Endodermal cell (in vitro differentiated cells): ENCODE data around the gene REEP1. TPM values are rescaled to one million over a fixed set of nuclear protein-coding genes. Genes with fewer than 3 reads are reported as not detected.
"Not testable (repeated sequence)": the region's sequence is repeated elsewhere in the genome, so short reads cannot be mapped to it uniquely, and the experiment has no call there.

Source experiments
- DNase-seq: peaks from one replicate; pipeline ENCODE4 v3.0.0-alpha.2; 2017
- H3K27ac ChIP-seq: 2 replicates; pipeline ENCODE4 v1.5.1; 2013; ENCODE audit warnings: mild to moderate bottlenecking, low read depth, low read length, moderate library complexity
- H3K27me3 ChIP-seq: 2 replicates; pipeline ENCODE4 v1.6.1; 2013; ENCODE audit warnings: mild to moderate bottlenecking, low read length, moderate library complexity; ENCODE audit not compliant: insufficient read depth, control insufficient read depth, poor library complexity, severe bottlenecking
- H3K36me3 ChIP-seq: 2 replicates; pipeline ENCODE4 v1.7.0; 2013; ENCODE audit warnings: mild to moderate bottlenecking, low read length, moderate library complexity; ENCODE audit not compliant: control insufficient read depth, insufficient read depth
- H3K4me1 ChIP-seq: one replicate; pipeline ENCODE4 v1.7.0; 2013; ENCODE audit warnings: low read length; ENCODE audit not compliant: control insufficient read depth, insufficient read depth
- H3K4me3 ChIP-seq: 2 replicates; pipeline ENCODE4 v1.5.1; 2013; ENCODE audit warnings: mild to moderate bottlenecking, low read length, moderate library complexity
- H3K9ac ChIP-seq: 2 replicates; pipeline ENCODE4 v1.6.1; 2013; ENCODE audit warnings: mild to moderate bottlenecking, low read length, moderate library complexity; ENCODE audit not compliant: poor library complexity, severe bottlenecking; ENCODE audit errors: extremely low read depth
- H3K9me3 ChIP-seq: 2 replicates; pipeline ENCODE4 v1.6.1; 2013; ENCODE audit warnings: mild to moderate bottlenecking, low read length, moderate library complexity; ENCODE audit not compliant: control insufficient read depth
- H3K27ac Mint-ChIP-seq: 2 replicates; pipeline ENCODE4 v1.8.0; 2020; ENCODE audit warnings: mixed read lengths
- H3K27me3 Mint-ChIP-seq: 2 replicates; pipeline ENCODE4 v1.8.0; 2021; ENCODE audit warnings: mild to moderate bottlenecking, mixed read lengths; ENCODE audit not compliant: insufficient read depth
- H3K36me3 Mint-ChIP-seq: 2 replicates; pipeline ENCODE4 v1.8.0; 2020; ENCODE audit warnings: low read depth, mixed read lengths
- H3K4me1 Mint-ChIP-seq: 2 replicates; pipeline ENCODE4 v1.8.0; 2020; ENCODE audit warnings: mixed read lengths
- H3K4me3 Mint-ChIP-seq: 2 replicates; pipeline ENCODE4 v1.8.0; 2020; ENCODE audit warnings: mild to moderate bottlenecking, moderate library complexity, mixed read lengths
- H3K9me3 Mint-ChIP-seq: 2 replicates; pipeline ENCODE4 v1.8.0; 2020; ENCODE audit warnings: mild to moderate bottlenecking, mixed read lengths
- WGBS, 2 experiments: methylation state at CpG; one replicate each; pipeline versions ENCODE4 v1.1.5 to v1.1.7; 2013; ENCODE audit warnings: missing lambda C conversion rate in 2 of 2, mixed read lengths in 1 of 2; ENCODE audit not compliant: insufficient coverage in 1 of 2, insufficient read length in 1 of 2; 5-methylcytosine and 5-hydroxymethylcytosine counted together
- total RNA-seq, 2 donors: library from RNA; stranded (reverse); fragmentation: NEBNext Ultra II Directional in 1 of 2; extraction: Animal tissue kit (Norgen Biotek cat#: 25700) in 1 of 2; gene quantifications; 2 replicates in 1 of 2; 3 replicates in 1 of 2; pipeline ENCODE4 v1.2.1, GENCODE V29; 2021
- TF ChIP-seq, protein P1 (sequence below): fragments of 200-600 bp; sonication (generic); conservative IDR thresholded peaks from 2 replicates; pipeline ENCODE4 v1.5.0; 2021; ENCODE audit warnings: antibody characterized with exemption, mild to moderate bottlenecking

REEP1 gene
- total RNA-seq, 2 donors from 2014 or later = 2.9 to 3.8 TPM

DNA sequence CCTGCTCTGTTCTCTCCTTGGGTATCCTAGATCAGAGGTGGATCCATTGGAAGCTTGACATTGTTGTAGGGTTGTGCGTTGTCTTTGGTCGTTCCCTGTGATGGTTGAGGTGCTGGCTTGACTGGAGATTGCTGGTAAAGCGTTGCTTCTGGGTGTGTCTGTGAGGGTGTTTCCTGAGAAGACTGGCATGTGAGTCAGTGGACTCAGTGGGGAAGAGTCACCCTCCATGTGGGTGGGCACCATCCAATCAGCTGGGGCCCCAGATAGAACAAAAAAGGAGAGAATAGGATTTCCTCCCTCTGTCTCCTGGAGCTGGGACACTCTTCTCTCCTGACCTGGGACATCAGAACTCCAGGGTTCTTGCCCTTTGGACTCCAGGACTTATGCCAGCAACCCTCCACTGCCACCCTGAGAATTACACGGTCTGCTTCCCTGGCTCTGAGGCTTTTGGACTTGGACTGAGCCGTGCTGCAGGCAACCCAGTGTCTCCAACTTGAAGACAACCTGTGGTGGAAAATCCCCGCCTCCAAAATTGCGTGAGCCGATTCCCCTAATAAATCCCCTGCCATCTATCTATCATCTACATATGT lies 14.8 kb upstream of the REEP1 start:
- H3K4me3 Mint-ChIP-seq = no peak overlapping the region
- peaks cover 23% of the 10 kb centered on the region for H3K27me3 ChIP-seq
- no peak overlapping the region for H3K27ac ChIP-seq
- H3K9me3 Mint-ChIP-seq = peaks cover 3% of the 10 kb centered on the region
- 90 to 93% methylated on average over 3 to 8 of the region's 8 CpGs for WGBS, 2 experiments
- H3K4me3 ChIP-seq = no peak overlapping the region
- no peaks in the 10 kb centered on the region for H3K4me1 ChIP-seq
- TF ChIP-seq, protein P1, sequence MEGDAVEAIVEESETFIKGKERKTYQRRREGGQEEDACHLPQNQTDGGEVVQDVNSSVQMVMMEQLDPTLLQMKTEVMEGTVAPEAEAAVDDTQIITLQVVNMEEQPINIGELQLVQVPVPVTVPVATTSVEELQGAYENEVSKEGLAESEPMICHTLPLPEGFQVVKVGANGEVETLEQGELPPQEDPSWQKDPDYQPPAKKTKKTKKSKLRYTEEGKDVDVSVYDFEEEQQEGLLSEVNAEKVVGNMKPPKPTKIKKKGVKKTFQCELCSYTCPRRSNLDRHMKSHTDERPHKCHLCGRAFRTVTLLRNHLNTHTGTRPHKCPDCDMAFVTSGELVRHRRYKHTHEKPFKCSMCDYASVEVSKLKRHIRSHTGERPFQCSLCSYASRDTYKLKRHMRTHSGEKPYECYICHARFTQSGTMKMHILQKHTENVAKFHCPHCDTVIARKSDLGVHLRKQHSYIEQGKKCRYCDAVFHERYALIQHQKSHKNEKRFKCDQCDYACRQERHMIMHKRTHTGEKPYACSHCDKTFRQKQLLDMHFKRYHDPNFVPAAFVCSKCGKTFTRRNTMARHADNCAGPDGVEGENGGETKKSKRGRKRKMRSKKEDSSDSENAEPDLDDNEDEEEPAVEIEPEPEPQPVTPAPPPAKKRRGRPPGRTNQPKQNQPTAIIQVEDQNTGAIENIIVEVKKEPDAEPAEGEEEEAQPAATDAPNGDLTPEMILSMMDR = no peak
- no peak for DNase-seq
- H3K4me1 Mint-ChIP-seq = peaks cover 6% of the 10 kb centered on the region
- H3K9me3 ChIP-seq = peaks cover 1% of the 10 kb centered on the region
- H3K27me3 Mint-ChIP-seq = peaks cover 58% of the 10 kb centered on the region
- no peak overlapping the region for H3K27ac Mint-ChIP-seq
- H3K36me3 ChIP-seq = no peaks in the 10 kb centered on the region
- no peaks in the 10 kb centered on the region for H3K36me3 Mint-ChIP-seq
- H3K9ac ChIP-seq = no peak overlapping the region

DNA sequence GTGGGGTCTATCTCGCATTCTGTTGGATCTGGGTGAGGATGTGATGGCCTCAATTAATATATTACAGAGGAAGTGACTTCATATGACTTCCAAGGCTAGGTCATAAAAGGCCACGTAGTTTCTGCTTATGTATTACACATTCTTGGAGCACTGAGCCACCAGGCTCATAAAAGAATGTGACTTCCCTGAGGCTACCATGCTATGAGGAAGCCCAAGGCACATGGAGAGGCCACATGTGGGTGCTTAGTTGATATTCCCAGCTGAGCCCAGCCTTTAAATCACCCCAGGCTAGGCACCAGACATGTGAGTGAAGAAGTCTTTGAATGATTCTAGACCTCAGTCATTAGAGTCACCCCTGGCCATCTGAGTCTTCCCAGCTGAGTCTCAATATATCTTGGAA lies 13.3 kb upstream of the REEP1 start:
- Histone ChIP-seq H3K9me3 (peaks cover 3% of the 10 kb centered on the region), H3K27me3 (peaks cover 24% of the 10 kb centered on the region), H3K36me3 (no peaks in the 10 kb centered on the region), H3K4me3 (no peak overlapping the region), H3K27ac (no peak overlapping the region), H3K4me1 (no peaks in the 10 kb centered on the region), H3K9ac (no peak overlapping the region)
- Mint-ChIP-seq H3K36me3 (no peaks in the 10 kb centered on the region), H3K27ac (no peak overlapping the region), H3K4me1 (peaks cover 10% of the 10 kb centered on the region), H3K4me3 (no peak overlapping the region), H3K27me3 (peaks cover 63% of the 10 kb centered on the region), H3K9me3 (peaks cover 9% of the 10 kb centered on the region)
- 92 to 93% methylated on average over 2 of the region's 2 CpGs for WGBS, 2 experiments
- DNase-seq = no peak
- TF ChIP-seq, protein P1 = no peak

DNA sequence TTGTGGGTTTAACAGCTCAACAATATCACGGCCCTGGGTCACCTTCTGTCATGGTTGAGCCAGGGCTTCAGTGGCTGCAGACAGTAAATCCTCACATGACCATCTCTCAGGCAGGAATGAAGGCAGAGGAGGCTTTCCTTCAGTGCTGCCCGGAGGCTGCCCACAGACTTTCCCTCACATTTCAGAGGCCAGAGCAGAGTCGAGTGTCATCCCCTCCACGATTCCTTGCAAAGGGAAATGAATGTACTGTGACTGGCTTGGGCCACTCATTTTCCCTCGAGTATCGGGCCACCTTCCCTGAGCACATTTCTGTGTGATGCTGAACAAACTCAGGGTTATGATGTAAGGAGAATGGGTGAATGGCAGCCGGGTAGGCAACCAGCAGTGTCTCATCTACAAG lies 10.0 kb upstream of the REEP1 start:
- H3K4me3 ChIP-seq = no peak overlapping the region
- DNase-seq = no peak
- TF ChIP-seq, protein P1 = no peak
- Mint-ChIP-seq H3K36me3 (no peaks in the 10 kb centered on the region), H3K4me3 (no peak overlapping the region), H3K27ac (no peak overlapping the region), H3K9me3 (peaks cover 11% of the 10 kb centered on the region), H3K4me1 (peaks cover 14% of the 10 kb centered on the region), H3K27me3 (peaks cover 61% of the 10 kb centered on the region)
- H3K4me1 ChIP-seq = no peaks in the 10 kb centered on the region
- WGBS, 2 experiments = 88 to 95% methylated on average over 6 to 7 of the region's 7 CpGs
- peaks cover 7% of the 10 kb centered on the region for H3K9me3 ChIP-seq
- peaks cover 21% of the 10 kb centered on the region for H3K27me3 ChIP-seq
- H3K27ac ChIP-seq = no peak overlapping the region
- H3K36me3 ChIP-seq = no peaks in the 10 kb centered on the region
- H3K9ac ChIP-seq = no peak overlapping the region

DNA sequence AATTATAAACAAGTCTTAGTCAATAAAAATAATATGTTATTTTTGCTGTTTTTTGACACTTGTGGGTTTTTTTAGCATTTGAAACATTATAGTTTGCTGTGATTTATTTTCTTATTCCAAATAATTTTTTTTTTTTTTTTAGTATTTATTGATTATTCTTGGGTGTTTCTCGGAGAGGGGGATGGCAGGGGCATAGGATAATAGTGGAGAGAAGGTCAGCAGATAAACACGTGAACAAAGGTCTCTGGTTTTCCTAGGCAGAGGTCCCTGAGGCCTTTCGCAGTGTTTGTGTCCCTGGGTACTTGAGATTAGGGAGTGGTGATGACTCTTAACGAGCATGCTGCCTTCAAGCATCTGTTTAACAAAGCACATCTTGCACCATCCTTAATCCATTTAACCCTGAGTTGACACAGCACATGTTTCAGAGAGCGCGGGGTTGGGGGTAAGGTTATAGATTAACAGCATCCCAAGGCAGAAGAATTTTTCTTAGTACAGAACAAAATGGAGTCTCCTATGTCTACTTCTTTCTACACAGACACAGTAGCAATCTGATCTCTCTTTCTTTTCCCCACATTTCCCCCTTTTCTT lies 8.5 kb upstream of the REEP1 start:
- WGBS, 2 experiments = 74% methylated on average over 2 of the region's 6 CpGs; no CpG with 5 or more reads in 1 of the 2 experiments
- not testable (repeated sequence) for H3K4me3 Mint-ChIP-seq, H3K4me3 ChIP-seq, DNase-seq, H3K27ac ChIP-seq, H3K36me3 Mint-ChIP-seq, H3K9ac ChIP-seq, H3K36me3 ChIP-seq, H3K4me1 ChIP-seq
- H3K27ac Mint-ChIP-seq = peak overlapping the region; percentile 26
- H3K9me3 ChIP-seq = peaks cover 22% of the 10 kb centered on the region
- H3K27me3 Mint-ChIP-seq = peaks cover 67% of the 10 kb centered on the region
- H3K9me3 Mint-ChIP-seq = peaks cover 24% of the 10 kb centered on the region
- H3K27me3 ChIP-seq = peaks cover 28% of the 10 kb centered on the region
- peaks cover 14% of the 10 kb centered on the region for H3K4me1 Mint-ChIP-seq
